Activated naive CD8-positive, alpha-beta T cell treated with anti-CD3 and anti-CD28 coated beads, Interleukin-2, amount 50 U/mL, for 24 hours (primary cell): ENCODE measurements around the gene LRP1.
A peak's percentile ranks its signal among the peaks of the same experiment; 100 is the strongest.

ENCODE experiments used
- ATAC-seq: fragments of 150-1000 bp; cut with Tn5 transposase; one replicate; pipeline ENCODE4 v1.10.0; 2021
- DNase-seq: peaks from one replicate; pipeline ENCODE4 v3.0.0; 2021
- H3K27ac Mint-ChIP-seq: one replicate; pipeline ENCODE4 v1.8.0; 2021; ENCODE audit warnings: mild to moderate bottlenecking, mixed read lengths
- H3K27me3 Mint-ChIP-seq: one replicate; pipeline ENCODE4 v1.8.0; 2021; ENCODE audit warnings: mixed read lengths
- H3K36me3 Mint-ChIP-seq: one replicate; pipeline ENCODE4 v1.8.0; 2021; ENCODE audit warnings: low read depth, mixed read lengths
- H3K4me1 Mint-ChIP-seq: one replicate; pipeline ENCODE4 v1.8.0; 2021; ENCODE audit warnings: mixed read lengths
- H3K4me3 Mint-ChIP-seq: one replicate; pipeline ENCODE4 v1.8.0; 2021; ENCODE audit warnings: mild to moderate bottlenecking, moderate library complexity, mixed read lengths
- H3K9me3 Mint-ChIP-seq: one replicate; pipeline ENCODE4 v1.8.0; 2021; ENCODE audit warnings: mixed read lengths

Gene LRP1

GRCh38 chr12:57090924-57091637, 37.2 kb upstream of the LRP1 start:
- Mint-ChIP-seq H3K9me3 (no peaks in the 10 kb centered on the region), H3K36me3 (peaks cover 41% of the 10 kb centered on the region), H3K27me3 (no peaks in the 10 kb centered on the region), H3K4me3 (peak overlapping the region; percentile 93), H3K27ac (peak overlapping the region; percentile 46), H3K4me1 (peaks cover 68% of the 10 kb centered on the region)
- ATAC-seq: no peak
- DNase-seq: no peak

DNA sequence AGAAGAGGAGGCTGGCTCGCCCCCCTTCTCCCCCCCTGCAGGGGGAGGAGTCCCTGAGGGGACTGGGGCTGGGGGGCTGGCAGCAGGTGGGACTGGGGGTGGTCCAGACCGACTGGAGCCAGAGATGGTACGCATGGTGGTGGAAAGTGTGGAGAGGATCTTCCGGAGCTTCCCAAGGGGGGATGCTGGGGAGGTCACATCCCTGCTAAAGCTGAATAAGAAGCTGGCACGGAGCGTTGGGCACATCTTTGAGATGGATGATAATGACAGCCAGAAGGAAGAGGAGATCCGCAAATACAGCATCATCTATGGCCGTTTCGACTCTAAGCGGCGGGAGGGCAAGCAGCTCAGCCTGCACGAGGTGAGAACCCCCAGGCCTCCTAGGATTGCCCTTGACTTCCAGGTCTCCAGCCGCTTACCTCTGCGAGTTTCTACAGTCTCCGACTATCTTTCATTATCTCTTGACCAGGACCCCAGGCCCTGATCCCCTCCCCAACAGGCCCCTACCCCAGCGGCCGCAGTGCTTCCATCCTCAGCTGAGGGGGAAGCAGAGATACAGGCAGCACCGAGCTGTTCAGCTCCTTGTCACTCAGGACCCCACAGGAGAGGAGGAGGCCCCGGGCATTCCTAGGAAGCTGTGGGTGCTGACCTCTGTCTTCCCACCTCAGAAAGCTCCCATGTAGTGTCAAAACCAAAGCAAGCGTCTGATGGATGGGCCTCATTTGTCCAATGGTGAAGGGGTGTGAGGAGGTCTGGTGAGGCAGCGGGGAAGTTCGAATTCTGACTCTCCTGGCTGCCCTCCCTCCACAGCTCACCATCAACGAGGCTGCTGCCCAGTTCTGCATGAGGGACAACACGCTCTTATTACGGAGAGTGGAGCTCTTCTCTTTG, 36.4 kb upstream of the LRP1 start:
- H3K36me3 Mint-ChIP-seq: peaks cover 49% of the 10 kb centered on the region
- peak overlapping the region; percentile 93 for H3K4me3 Mint-ChIP-seq
- H3K27ac Mint-ChIP-seq: peak overlapping the region; percentile 74
- no peaks in the 10 kb centered on the region for H3K27me3 Mint-ChIP-seq
- no peaks in the 10 kb centered on the region for H3K9me3 Mint-ChIP-seq
- no peak for DNase-seq
- H3K4me1 Mint-ChIP-seq: peaks cover 67% of the 10 kb centered on the region
- no peak for ATAC-seq

DNA sequence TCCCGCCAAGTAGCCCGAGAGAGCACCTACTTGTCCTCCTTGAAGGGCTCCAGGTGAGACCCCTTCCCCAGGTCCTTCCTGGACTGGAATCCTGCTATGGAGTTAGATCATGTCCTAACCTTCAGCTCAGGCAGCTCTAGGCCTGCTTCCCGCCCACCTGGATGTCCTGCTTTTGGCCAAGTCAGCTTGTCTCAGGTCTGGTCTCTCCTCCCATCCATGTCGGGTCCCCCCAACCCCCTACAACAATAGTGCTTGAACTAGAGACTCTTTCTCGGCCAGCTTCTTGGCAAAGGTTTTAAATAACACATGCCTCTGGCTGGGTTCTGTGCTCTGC, 35.8 kb upstream of the LRP1 start:
- ATAC-seq: no peak
- H3K36me3 Mint-ChIP-seq: peaks cover 53% of the 10 kb centered on the region
- H3K27ac Mint-ChIP-seq: peak overlapping the region; percentile 74
- H3K27me3 Mint-ChIP-seq: no peaks in the 10 kb centered on the region
- peaks cover 72% of the 10 kb centered on the region for H3K4me1 Mint-ChIP-seq
- DNase-seq: no peak
- H3K4me3 Mint-ChIP-seq: peak overlapping the region; percentile 93
- no peaks in the 10 kb centered on the region for H3K9me3 Mint-ChIP-seq

GRCh38 chr12:57092876-57093414, 35.3 kb upstream of the LRP1 start:
- Mint-ChIP-seq H3K9me3 (no peaks in the 10 kb centered on the region), H3K27me3 (no peaks in the 10 kb centered on the region), H3K36me3 (peaks cover 55% of the 10 kb centered on the region), H3K4me3 (peak overlapping the region; percentile 93), H3K27ac (peak overlapping the region; percentile 74), H3K4me1 (peaks cover 71% of the 10 kb centered on the region)
- no peak for ATAC-seq
- DNase-seq: no peak

- no peaks in the 10 kb centered on the region for H3K27me3 Mint-ChIP-seq
- peaks cover 66% of the 10 kb centered on the region for H3K4me1 Mint-ChIP-seq
- H3K27ac Mint-ChIP-seq: peak overlapping the region; percentile 95
- no peaks in the 10 kb centered on the region for H3K9me3 Mint-ChIP-seq
- DNase-seq (peak; percentile 82), ATAC-seq (peak; percentile 50)
- H3K4me3 Mint-ChIP-seq: peak overlapping the region; percentile 69
- H3K36me3 Mint-ChIP-seq: peaks cover 59% of the 10 kb centered on the region
Measured at GRCh38 chr12:57093415-57094207, 34.7 kb upstream of the LRP1 start.

- ATAC-seq: no peak
- Mint-ChIP-seq H3K27me3 (no peaks in the 10 kb centered on the region), H3K4me3 (no peak overlapping the region), H3K4me1 (peaks cover 68% of the 10 kb centered on the region), H3K27ac (peak overlapping the region; percentile 95), H3K9me3 (no peaks in the 10 kb centered on the region), H3K36me3 (peaks cover 64% of the 10 kb centered on the region)
- no peak for DNase-seq
Measured at GRCh38 chr12:57094208-57095160, 33.8 kb upstream of the LRP1 start.

DNA sequence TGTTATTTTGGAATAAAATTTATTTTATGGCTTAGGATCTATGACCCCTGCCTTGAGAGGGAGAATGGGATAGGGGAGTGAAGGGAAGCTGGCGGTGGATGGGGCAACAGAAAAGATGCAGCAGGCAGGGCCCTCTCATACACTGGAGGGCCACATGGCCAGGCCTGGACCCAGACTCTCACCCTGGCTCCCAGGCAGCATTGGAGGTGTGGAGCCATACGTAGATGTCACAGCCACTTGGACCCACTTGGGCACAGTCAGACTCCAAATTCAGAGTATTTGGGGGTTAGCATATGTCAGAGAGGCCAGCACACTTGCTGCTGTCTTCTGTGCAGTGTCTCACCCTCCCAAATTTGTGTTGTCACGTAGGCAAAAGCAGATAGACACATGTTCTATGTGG, 32.8 kb upstream of the LRP1 start:
- Mint-ChIP-seq H3K9me3 (no peaks in the 10 kb centered on the region), H3K36me3 (peaks cover 67% of the 10 kb centered on the region), H3K4me3 (no peak overlapping the region), H3K4me1 (peaks cover 66% of the 10 kb centered on the region), H3K27me3 (no peaks in the 10 kb centered on the region), H3K27ac (peak overlapping the region; percentile 95)
- ATAC-seq (no peak), DNase-seq (no peak)

GRCh38 chr12:57096099-57096572, 32.1 kb upstream of the LRP1 start:
- Mint-ChIP-seq H3K4me3 (no peak overlapping the region), H3K27ac (peak overlapping the region; percentile 55), H3K27me3 (no peaks in the 10 kb centered on the region), H3K9me3 (no peaks in the 10 kb centered on the region), H3K36me3 (peaks cover 61% of the 10 kb centered on the region), H3K4me1 (peaks cover 59% of the 10 kb centered on the region)
- DNase-seq (no peak), ATAC-seq (no peak)

DNA sequence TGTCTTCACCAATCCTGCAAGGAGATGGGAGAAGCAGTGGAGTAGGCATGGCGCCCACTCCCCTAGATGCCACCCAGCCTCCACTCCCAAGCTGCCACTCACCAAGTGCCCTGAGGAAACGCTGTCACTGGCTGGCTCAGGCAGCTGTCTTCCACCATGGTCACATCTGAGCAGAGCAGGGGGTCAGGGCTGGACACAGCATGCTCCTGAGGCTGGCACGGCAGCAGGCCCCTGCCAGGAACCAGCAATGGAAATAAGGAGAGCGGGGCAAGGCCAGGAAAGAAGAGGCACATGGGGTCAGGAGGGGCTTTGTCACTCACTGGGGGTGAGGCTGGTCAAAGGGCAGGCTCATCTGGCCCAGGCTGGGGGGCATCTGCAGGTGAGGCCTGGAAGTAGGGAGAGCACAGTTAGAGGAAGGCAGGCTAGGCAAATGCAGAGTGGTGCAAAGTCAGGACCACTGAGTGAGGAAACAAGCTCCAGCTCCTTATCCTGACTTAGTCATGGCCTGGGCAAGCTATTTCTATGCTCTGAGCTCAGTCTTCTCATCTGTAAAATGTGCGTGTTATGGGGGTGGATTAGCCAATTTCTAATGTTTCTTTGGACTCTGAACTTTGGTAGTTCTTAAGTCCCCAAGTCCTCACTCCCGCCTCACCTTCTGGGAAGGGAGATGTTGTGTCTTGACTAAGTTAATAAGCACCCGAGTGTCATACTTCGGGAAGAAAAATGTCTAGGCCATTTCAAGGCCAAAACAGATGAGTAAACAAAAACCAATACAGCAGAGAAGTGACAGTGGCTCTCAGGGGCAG, 31.3 kb upstream of the LRP1 start:
- H3K4me3 Mint-ChIP-seq: no peak overlapping the region
- H3K4me1 Mint-ChIP-seq: peaks cover 55% of the 10 kb centered on the region
- no peaks in the 10 kb centered on the region for H3K9me3 Mint-ChIP-seq
- H3K36me3 Mint-ChIP-seq: peaks cover 60% of the 10 kb centered on the region
- ATAC-seq (no peak), DNase-seq (no peak)
- no peaks in the 10 kb centered on the region for H3K27me3 Mint-ChIP-seq
- H3K27ac Mint-ChIP-seq: peak overlapping the region; percentile 55

DNA sequence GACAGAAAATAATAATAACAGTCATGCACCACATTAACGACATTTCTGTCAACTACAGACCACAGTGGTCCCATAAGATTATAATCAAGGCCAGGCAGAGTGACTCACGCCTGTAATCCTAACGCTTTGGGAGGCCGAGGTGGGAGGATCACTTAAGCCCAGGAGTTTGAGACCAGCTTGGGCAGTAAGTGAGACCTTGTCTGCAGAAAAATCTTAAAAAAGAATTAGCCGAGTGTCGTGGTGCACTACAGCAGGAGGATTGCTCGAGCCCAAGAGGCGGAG, 30.8 kb upstream of the LRP1 start:
- ATAC-seq (no peak), DNase-seq (no peak)
- Mint-ChIP-seq H3K4me3 (no peak overlapping the region), H3K36me3 (peaks cover 61% of the 10 kb centered on the region), H3K27ac (peak overlapping the region; percentile 38), H3K4me1 (peaks cover 55% of the 10 kb centered on the region), H3K27me3 (no peaks in the 10 kb centered on the region), H3K9me3 (no peaks in the 10 kb centered on the region)

GRCh38 chr12:57098546-57098945, 29.7 kb upstream of the LRP1 start:
- Mint-ChIP-seq H3K36me3 (peaks cover 60% of the 10 kb centered on the region), H3K27ac (peak overlapping the region; percentile 41), H3K4me3 (no peak overlapping the region), H3K4me1 (peaks cover 54% of the 10 kb centered on the region), H3K9me3 (no peaks in the 10 kb centered on the region), H3K27me3 (no peaks in the 10 kb centered on the region)
- DNase-seq: no peak
- no peak for ATAC-seq

GRCh38 chr12:57099047-57099714, 29.1 kb upstream of the LRP1 start:
- Mint-ChIP-seq H3K27me3 (no peaks in the 10 kb centered on the region), H3K4me3 (no peak overlapping the region), H3K27ac (peak overlapping the region; percentile 41), H3K9me3 (no peaks in the 10 kb centered on the region), H3K36me3 (peaks cover 66% of the 10 kb centered on the region), H3K4me1 (peaks cover 55% of the 10 kb centered on the region)
- ATAC-seq: no peak
- DNase-seq: no peak

DNA sequence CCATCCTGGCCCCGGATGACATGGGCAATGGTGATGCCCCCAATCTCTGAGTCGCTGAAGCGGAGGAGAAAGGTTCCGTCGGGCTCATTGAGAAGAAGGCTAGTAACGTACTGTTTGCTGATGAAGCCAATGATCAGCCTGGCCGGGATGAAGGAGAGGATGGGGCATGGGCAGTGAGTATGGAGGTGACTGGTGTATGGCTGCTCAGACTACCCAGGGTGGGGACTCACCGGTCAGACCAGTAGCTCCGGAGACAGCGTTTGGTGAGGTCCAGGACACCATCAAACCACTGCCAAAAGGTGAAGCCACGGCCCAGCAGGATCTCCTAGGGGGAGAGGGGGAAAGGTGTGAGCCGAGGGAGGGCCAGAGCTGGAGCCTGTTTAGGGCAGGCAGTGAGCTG, 28.5 kb upstream of the LRP1 start:
- Mint-ChIP-seq H3K4me3 (no peak overlapping the region), H3K27me3 (no peaks in the 10 kb centered on the region), H3K36me3 (peaks cover 70% of the 10 kb centered on the region), H3K27ac (no peak overlapping the region), H3K4me1 (peaks cover 55% of the 10 kb centered on the region), H3K9me3 (no peaks in the 10 kb centered on the region)
- DNase-seq (no peak), ATAC-seq (no peak)
